GM12865 (cell line): Measurements from ENCODE around the gene ECE2.

ENCODE experiments used
- DNase-seq: peaks from one replicate; pipeline ENCODE4 v3.0.0; 2010; ENCODE audit warnings: low read depth
- H3K4me3 ChIP-seq: 2 replicates; pipeline ENCODE4 v1.5.1; 2011; ENCODE audit warnings: mild to moderate bottlenecking, low read depth, low read length, control low read depth
- TF ChIP-seq, protein P1 (sequence below): IDR thresholded peaks from 2 replicates; pipeline ENCODE4 v1.5.1; 2011; ENCODE audit warnings: low read length, control low read depth, low read depth, inconsistent platforms; ENCODE audit not compliant: insufficient read depth; ENCODE audit errors: missing control alignments

The ECE2 gene

GRCh38 chr3:184230603-184231528, 45.0 kb upstream of the ECE2 start:
- DNase-seq, result no peak
- H3K4me3 ChIP-seq, result no peak overlapping the region

DNA sequence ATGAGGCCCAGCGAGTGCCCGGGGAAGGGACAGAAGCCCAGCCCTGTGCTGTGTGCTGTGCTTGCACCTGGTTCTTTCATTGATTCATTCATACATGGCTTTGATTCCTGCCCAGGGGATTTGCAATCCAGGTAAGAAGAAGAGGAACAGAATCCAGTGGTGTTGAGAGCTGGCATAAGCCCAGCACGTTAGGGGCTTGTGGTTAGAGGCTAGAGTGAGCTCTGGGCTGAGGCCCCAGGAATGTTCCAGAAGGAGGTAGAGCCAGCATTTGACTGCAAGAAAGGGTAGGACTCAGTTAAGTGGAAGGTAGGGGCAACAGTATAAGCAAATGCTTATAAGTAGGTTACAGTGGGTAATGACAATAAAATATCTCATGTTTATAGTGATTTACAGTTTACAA, 44.2 kb upstream of the ECE2 start:
- TF ChIP-seq, protein P1, sequence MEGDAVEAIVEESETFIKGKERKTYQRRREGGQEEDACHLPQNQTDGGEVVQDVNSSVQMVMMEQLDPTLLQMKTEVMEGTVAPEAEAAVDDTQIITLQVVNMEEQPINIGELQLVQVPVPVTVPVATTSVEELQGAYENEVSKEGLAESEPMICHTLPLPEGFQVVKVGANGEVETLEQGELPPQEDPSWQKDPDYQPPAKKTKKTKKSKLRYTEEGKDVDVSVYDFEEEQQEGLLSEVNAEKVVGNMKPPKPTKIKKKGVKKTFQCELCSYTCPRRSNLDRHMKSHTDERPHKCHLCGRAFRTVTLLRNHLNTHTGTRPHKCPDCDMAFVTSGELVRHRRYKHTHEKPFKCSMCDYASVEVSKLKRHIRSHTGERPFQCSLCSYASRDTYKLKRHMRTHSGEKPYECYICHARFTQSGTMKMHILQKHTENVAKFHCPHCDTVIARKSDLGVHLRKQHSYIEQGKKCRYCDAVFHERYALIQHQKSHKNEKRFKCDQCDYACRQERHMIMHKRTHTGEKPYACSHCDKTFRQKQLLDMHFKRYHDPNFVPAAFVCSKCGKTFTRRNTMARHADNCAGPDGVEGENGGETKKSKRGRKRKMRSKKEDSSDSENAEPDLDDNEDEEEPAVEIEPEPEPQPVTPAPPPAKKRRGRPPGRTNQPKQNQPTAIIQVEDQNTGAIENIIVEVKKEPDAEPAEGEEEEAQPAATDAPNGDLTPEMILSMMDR, result no peak
- no peak for DNase-seq

More at GRCh38 chr3:184230603-184231528, 45.0 kb upstream of the ECE2 start:
- TF ChIP-seq, protein P1, result no peak

GRCh38 chr3:184233127-184233843, 42.5 kb upstream of the ECE2 start:
- no peak overlapping the region for H3K4me3 ChIP-seq
- TF ChIP-seq, protein P1, result no peak
- no peak for DNase-seq

More for the DNA sequence above, 44.2 kb upstream of the ECE2 start:
- no peak overlapping the region for H3K4me3 ChIP-seq

DNA sequence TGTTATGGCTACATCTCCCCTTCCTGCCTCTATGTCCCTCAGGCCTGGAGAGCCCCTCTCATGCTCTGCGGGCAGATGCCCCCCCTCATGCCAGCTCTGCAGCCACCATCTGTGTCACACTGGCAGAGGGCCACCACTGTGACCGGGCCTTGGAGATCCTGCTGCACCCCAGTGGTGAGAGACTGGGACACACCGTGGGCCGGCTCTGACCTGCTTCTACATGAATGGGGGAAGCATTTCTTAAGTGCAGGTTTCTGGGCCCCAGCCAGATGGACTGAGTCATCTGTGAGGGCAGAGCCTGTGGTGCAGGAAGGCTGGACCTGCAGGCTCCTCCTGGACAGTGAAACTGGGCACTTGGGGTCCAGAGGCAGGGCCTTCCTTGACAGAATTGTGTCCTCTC, 41.6 kb upstream of the ECE2 start:
- H3K4me3 ChIP-seq, result no peak overlapping the region
- TF ChIP-seq, protein P1, result no peak
- DNase-seq, result no peak

GRCh38 chr3:184234671-184235380, 41.0 kb upstream of the ECE2 start:
- TF ChIP-seq, protein P1, result no peak
- DNase-seq, result no peak
- H3K4me3 ChIP-seq, result no peak overlapping the region

GRCh38 chr3:184235381-184236032, 40.3 kb upstream of the ECE2 start:
- no peak for DNase-seq
- TF ChIP-seq, protein P1, result no peak

More at GRCh38 chr3:184235381-184236032, 40.3 kb upstream of the ECE2 start:
- no peak overlapping the region for H3K4me3 ChIP-seq
